SK-N-SH (cell line): ENCODE data around the gene ITGBL1. TPM values are rescaled to one million over a fixed set of nuclear protein-coding genes. Genes with fewer than 3 reads are reported as not detected.

Experiments used
- CTCF ChIA-PET: fragments of 300-600, 350-600 bp; formaldehyde crosslinking; extraction: SDS; loops from one replicate; lab custom pipeline; 2021; lab: Yijun Ruan, JAX
- POLR2A ChIA-PET: fragments of 350-600 bp; sonication (Branson Sonifier 250); formaldehyde crosslinking; extraction: SDS; loops from one replicate; lab custom pipeline; 2020; ENCODE audit warnings: antibody characterized with exemption, inconsistent platforms; lab: Yijun Ruan, JAX
- DNase-seq: peaks from one replicate; pipeline ENCODE4 v3.0.0; 2012
- H2AFZ ChIP-seq: fragments of 200-600 bp; sonication (generic); 2 replicates; pipeline ENCODE4 v1.8.1; 2016; ENCODE audit warnings: antibody characterized with exemption, mild to moderate bottlenecking, low read depth
- H3F3A ChIP-seq: fragments of 200-600 bp; sonication (generic); replicated peaks from 2 replicates; pipeline ENCODE3; 2016; ENCODE audit warnings: antibody characterized with exemption, mild to moderate bottlenecking; ENCODE audit not compliant: insufficient read depth
- H3K27ac ChIP-seq, 2 experiments: fragments of 200-500 bp in 1 of 2; fragments of 200-600 bp in 1 of 2; sonication (Bioruptor generic) in 1 of 2; sonication (generic), shearing (Covaris generic) in 1 of 2; 2 replicates each; pipeline versions ENCODE4 v1.5.1 to v1.6.1; 2014 to 2016; ENCODE audit warnings: low read depth in 2 of 2, inconsistent platforms in 1 of 2, low read length in 1 of 2, mild to moderate bottlenecking in 1 of 2, mixed read lengths in 1 of 2
- H3K27me3 ChIP-seq: fragments of 200-600 bp; sonication (generic), shearing (Covaris generic); 2 replicates; pipeline ENCODE4 v1.6.1; 2016; ENCODE audit warnings: mixed run types; ENCODE audit not compliant: insufficient read depth
- H3K36me3 ChIP-seq, 2 experiments: fragments of 200-500 bp in 1 of 2; fragments of 200-600 bp in 1 of 2; sonication (Bioruptor generic) in 1 of 2; sonication (generic) in 1 of 2; replicated peaks in 1 of 2; 2 replicates each; pipeline versions ENCODE3 to v1.5.1; 2014 to 2016; ENCODE audit warnings: low read length in 1 of 2, mild to moderate bottlenecking in 1 of 2; ENCODE audit not compliant: insufficient read depth in 2 of 2, control insufficient read depth in 1 of 2
- H3K4me1 ChIP-seq, 2 experiments: fragments of 200-500 bp in 1 of 2; fragments of 200-600 bp in 1 of 2; sonication (Bioruptor generic) in 1 of 2; sonication (generic), shearing (Covaris generic) in 1 of 2; 2 replicates each; pipeline versions ENCODE4 v1.5.1 to v1.6.1; 2014 to 2016; ENCODE audit warnings: low read depth in 1 of 2, low read length in 1 of 2, mixed run types in 1 of 2; ENCODE audit not compliant: insufficient read depth in 2 of 2, control insufficient read depth in 1 of 2
- H3K4me2 ChIP-seq: fragments of 200-600 bp; sonication (generic), shearing (Covaris generic); 2 replicates; pipeline ENCODE4 v1.6.1; 2017; ENCODE audit warnings: mixed run types
- H3K4me3 ChIP-seq, 2 experiments: fragments of 200-500 bp in 1 of 2; fragments of 200-600 bp in 1 of 2; sonication (Bioruptor generic) in 1 of 2; sonication (generic), shearing (Covaris generic) in 1 of 2; 2 replicates each; pipeline versions ENCODE4 v1.5.1 to v1.8.1; 2014 to 2016; ENCODE audit warnings: low read depth in 2 of 2, inconsistent platforms in 1 of 2, low read length in 1 of 2, mild to moderate bottlenecking in 1 of 2, mixed read lengths in 1 of 2, moderate library complexity in 1 of 2
- H3K79me2 ChIP-seq: fragments of 200-600 bp; sonication (generic); 2 replicates; pipeline ENCODE4 v1.8.1; 2017; ENCODE audit warnings: mild to moderate bottlenecking; ENCODE audit not compliant: insufficient read depth
- H3K9ac ChIP-seq: fragments of 200-600 bp; sonication (generic); 2 replicates; pipeline ENCODE4 v1.6.1; 2017; ENCODE audit warnings: mixed run types
- H3K9me2 ChIP-seq: fragments of 200-600 bp; sonication (generic); 2 replicates; pipeline ENCODE4 v1.6.1; 2017; ENCODE audit warnings: mixed run types
- H3K9me3 ChIP-seq: fragments of 200-600 bp; sonication (generic); 2 replicates; pipeline ENCODE4 v1.6.1; 2017; ENCODE audit warnings: mixed run types, mild to moderate bottlenecking, moderate library complexity
- H4K20me1 ChIP-seq: fragments of 200-600 bp; sonication (generic); 2 replicates; pipeline ENCODE4 v1.6.1; 2017; ENCODE audit warnings: mild to moderate bottlenecking, mixed run types; ENCODE audit not compliant: insufficient read depth
- ELF1 ChIP-seq: IDR thresholded peaks from 2 replicates; pipeline ENCODE4 v1.4.0; 2012
- EP300 ChIP-seq, 2 experiments: IDR thresholded peaks; 2 replicates each; pipeline versions ENCODE4 v1.4.0 to v1.6.1; 2012; ENCODE audit warnings: borderline replicate concordance in 1 of 2, low read depth in 1 of 2, low read length in 1 of 2
- EZH2phosphoT487 ChIP-seq: fragments of 200-600 bp; sonication (generic); IDR thresholded peaks from 2 replicates; pipeline ENCODE4 v1.6.1; 2017; ENCODE audit warnings: low read depth, mixed run types, mild to moderate bottlenecking, antibody characterized with exemption, moderate library complexity, borderline replicate concordance
- FOSL2 ChIP-seq: IDR thresholded peaks from 2 replicates; pipeline ENCODE4 v1.4.0; 2012; ENCODE audit warnings: low read depth, mild to moderate bottlenecking, moderate library complexity, borderline replicate concordance
- FOXM1 ChIP-seq: IDR thresholded peaks from 2 replicates; pipeline ENCODE4 v1.4.0; 2012; ENCODE audit warnings: low read depth, mild to moderate bottlenecking
- MXI1 ChIP-seq: IDR thresholded peaks from 2 replicates; pipeline ENCODE4 v1.6.1; 2012; ENCODE audit warnings: mild to moderate bottlenecking, low read depth, low read length, improper control_type of control experiment
- NFIC ChIP-seq: IDR thresholded peaks from 2 replicates; pipeline ENCODE4 v1.4.0; 2012; ENCODE audit warnings: borderline replicate concordance
- NRF1 ChIP-seq: IDR thresholded peaks from 2 replicates; pipeline ENCODE4 v1.6.1; 2012; ENCODE audit warnings: low read depth, mild to moderate bottlenecking, low read length
- POLR2AphosphoS5 ChIP-seq: IDR thresholded peaks from 2 replicates; pipeline ENCODE4 v1.6.1; 2012; ENCODE audit warnings: low read depth, low read length
- RAD21 ChIP-seq: IDR thresholded peaks from 2 replicates; pipeline ENCODE4 v1.6.1; 2012; ENCODE audit warnings: mild to moderate bottlenecking, low read length
- RCOR1 ChIP-seq: fragments of 150-350 bp; IDR thresholded peaks from 2 replicates; pipeline ENCODE4 v1.6.1; 2017; ENCODE audit warnings: antibody characterized with exemption, low read length
- RFX5 ChIP-seq: IDR thresholded peaks from 2 replicates; pipeline ENCODE4 v1.6.1; 2012; ENCODE audit warnings: mild to moderate bottlenecking, improper control_type of control experiment, low read length
- SIN3A ChIP-seq: IDR thresholded peaks from 2 replicates; pipeline ENCODE4 v1.6.1; 2012; ENCODE audit warnings: low read depth, mild to moderate bottlenecking, low read length, moderate library complexity, borderline replicate concordance
- SMC3 ChIP-seq: IDR thresholded peaks from 2 replicates; pipeline ENCODE4 v1.6.1; 2012; ENCODE audit warnings: low read depth, low read length, improper control_type of control experiment
- TAF1 ChIP-seq: IDR thresholded peaks from 2 replicates; pipeline ENCODE4 v1.6.1; 2012; ENCODE audit warnings: low read depth, mild to moderate bottlenecking, low read length, moderate library complexity, borderline replicate concordance
- YY1 ChIP-seq: IDR thresholded peaks from 2 replicates; pipeline ENCODE4 v1.4.0; 2012; ENCODE audit warnings: low read depth, mild to moderate bottlenecking
- WGBS: methylation state at CpG from one replicate; pipeline ENCODE4 v1.1.6; 2017; ENCODE audit warnings: low lambda C conversion rate; 5-methylcytosine and 5-hydroxymethylcytosine counted together
- polyA plus RNA-seq, 3 experiments: library from polyadenylated mRNA; depleted of rRNA; stranded (reverse); fragments of >200 nt; gene quantifications; 2 replicates each; pipeline ENCODE4 v1.2.3, GENCODE V29; 2012
- TF ChIP-seq, protein P1 (sequence below): fragments of 150-350 bp; IDR thresholded peaks from 2 replicates; pipeline ENCODE4 v1.6.1; 2017; ENCODE audit warnings: antibody characterized with exemption, low read length, low read depth, borderline replicate concordance
- TF ChIP-seq, protein P2 (sequence below): IDR thresholded peaks from 2 replicates; pipeline ENCODE4 v1.4.0; 2012; ENCODE audit warnings: low read depth, borderline replicate concordance
- TF ChIP-seq, protein P3 (sequence below): fragments of 200-600 bp; sonication (generic); IDR thresholded peaks from 2 replicates; pipeline ENCODE4 v1.6.1; 2017; ENCODE audit warnings: antibody characterized with exemption, mild to moderate bottlenecking, moderate library complexity
- TF ChIP-seq, protein P4 (sequence below): IDR thresholded peaks from 2 replicates; pipeline ENCODE4 v1.4.0; 2012; ENCODE audit warnings: low read depth
- TF ChIP-seq, protein P5 (sequence below): IDR thresholded peaks from 2 replicates; pipeline ENCODE4 v1.4.0; 2012; ENCODE audit warnings: low read depth, borderline replicate concordance

The ITGBL1 gene
- polyA plus RNA-seq, 1 of the 3 experiments (the other 2 are of a cell fraction): 78.7 TPM

DNA sequence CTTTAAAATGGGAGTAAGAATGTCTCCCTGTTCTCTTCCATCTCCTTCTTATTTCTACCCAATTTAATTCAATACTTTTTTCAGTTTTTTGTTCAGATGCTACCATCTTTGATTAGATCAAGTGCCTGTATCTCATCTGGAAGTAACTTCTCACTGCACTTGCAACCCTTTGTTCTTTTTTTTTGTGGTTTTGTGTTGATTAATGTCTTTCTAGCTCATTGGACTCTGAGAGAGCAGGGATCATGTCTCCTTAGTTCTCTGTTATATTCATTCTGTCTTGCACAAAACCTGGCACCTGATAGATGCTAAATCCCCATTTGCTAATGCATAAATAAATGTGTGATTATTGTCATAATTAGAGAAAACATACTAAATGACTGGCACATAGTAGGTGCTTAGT, 834 bp upstream of the ITGBL1 start:
- DNase-seq: no peak
- Histone ChIP-seq H3K4me1 (peaks cover 11 to 29% of the 10 kb centered on the region in 2 experiments), H3K4me3 (peak overlapping the region; percentile 65 to 82; a peak in 3 of 4 replicates), H3K4me2 (peak overlapping the region; percentile 92), H3F3A (peaks cover 67% of the 10 kb centered on the region), H3K27ac (peak overlapping the region in 1 of 2 experiments; percentile 90; a peak in 3 of 4 replicates), H4K20me1 (no peaks in the 10 kb centered on the region), H3K36me3 (peaks cover 0 to 4% of the 10 kb centered on the region in 2 experiments), H3K79me2 (peaks cover 49% of the 10 kb centered on the region), H2AFZ (no peak overlapping the region), H3K9me3 (no peaks in the 10 kb centered on the region), H3K9ac (peak overlapping the region; percentile 73), H3K27me3 (no peaks in the 10 kb centered on the region), H3K9me2 (no peaks in the 10 kb centered on the region)
- ChIA-PET CTCF (interaction anchor here (1.3 kb wide), 1 partner anchor 9 kb away, joined by 3 read pairs; no protein-coding TSS in a partner anchor), POLR2A (no interaction called here)
- no peak for TF ChIP-seq SIN3A
- TF ChIP-seq RAD21: no peak
- no peak for TF ChIP-seq FOSL2
- TF ChIP-seq MXI1: no peak
- no peak for TF ChIP-seq RCOR1
- TF ChIP-seq FOXM1: no peak
- TF ChIP-seq NFIC: no peak
- TF ChIP-seq, protein P1, sequence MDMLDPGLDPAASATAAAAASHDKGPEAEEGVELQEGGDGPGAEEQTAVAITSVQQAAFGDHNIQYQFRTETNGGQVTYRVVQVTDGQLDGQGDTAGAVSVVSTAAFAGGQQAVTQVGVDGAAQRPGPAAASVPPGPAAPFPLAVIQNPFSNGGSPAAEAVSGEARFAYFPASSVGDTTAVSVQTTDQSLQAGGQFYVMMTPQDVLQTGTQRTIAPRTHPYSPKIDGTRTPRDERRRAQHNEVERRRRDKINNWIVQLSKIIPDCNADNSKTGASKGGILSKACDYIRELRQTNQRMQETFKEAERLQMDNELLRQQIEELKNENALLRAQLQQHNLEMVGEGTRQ: no peak
- no peak for TF ChIP-seq YY1
- TF ChIP-seq POLR2AphosphoS5: no peak
- TF ChIP-seq, protein P2, sequence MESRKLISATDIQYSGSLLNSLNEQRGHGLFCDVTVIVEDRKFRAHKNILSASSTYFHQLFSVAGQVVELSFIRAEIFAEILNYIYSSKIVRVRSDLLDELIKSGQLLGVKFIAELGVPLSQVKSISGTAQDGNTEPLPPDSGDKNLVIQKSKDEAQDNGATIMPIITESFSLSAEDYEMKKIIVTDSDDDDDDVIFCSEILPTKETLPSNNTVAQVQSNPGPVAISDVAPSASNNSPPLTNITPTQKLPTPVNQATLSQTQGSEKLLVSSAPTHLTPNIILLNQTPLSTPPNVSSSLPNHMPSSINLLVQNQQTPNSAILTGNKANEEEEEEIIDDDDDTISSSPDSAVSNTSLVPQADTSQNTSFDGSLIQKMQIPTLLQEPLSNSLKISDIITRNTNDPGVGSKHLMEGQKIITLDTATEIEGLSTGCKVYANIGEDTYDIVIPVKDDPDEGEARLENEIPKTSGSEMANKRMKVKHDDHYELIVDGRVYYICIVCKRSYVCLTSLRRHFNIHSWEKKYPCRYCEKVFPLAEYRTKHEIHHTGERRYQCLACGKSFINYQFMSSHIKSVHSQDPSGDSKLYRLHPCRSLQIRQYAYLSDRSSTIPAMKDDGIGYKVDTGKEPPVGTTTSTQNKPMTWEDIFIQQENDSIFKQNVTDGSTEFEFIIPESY: no peak

DNA sequence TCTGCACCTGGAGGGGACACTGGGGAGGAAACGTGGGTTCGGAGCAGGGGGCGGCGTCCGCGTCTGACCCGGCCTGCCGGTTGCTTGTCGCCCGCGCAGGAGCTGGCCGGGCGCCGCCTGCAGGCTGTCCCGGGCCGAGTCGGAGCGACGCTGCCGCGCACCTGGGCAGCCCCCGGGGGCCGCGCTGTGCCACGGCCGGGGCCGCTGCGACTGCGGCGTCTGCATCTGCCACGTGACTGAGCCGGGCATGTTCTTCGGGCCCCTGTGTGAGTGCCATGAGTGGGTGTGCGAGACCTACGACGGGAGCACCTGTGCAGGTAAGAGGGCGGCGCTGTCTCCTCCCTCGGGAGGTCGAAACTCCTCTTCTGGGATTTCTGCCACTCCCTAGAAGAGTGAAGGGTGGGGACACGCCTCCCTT, 1.3 kb downstream of the ITGBL1 start:
- Histone ChIP-seq H3K79me2 (peaks cover 71% of the 10 kb centered on the region), H3K4me3 (peak overlapping the region; percentile 65 to 82), H3K27ac (peak overlapping the region; percentile 81 to 90; a peak in 3 of 4 replicates), H3K36me3 (peaks cover 0 to 21% of the 10 kb centered on the region in 2 experiments), H3K4me2 (peak overlapping the region; percentile 92), H4K20me1 (no peaks in the 10 kb centered on the region), H3K4me1 (peaks cover 11 to 38% of the 10 kb centered on the region in 2 experiments), H3F3A (peaks cover 71% of the 10 kb centered on the region), H3K9me2 (no peaks in the 10 kb centered on the region), H3K27me3 (no peaks in the 10 kb centered on the region), H3K9ac (peak overlapping the region; percentile 73), H3K9me3 (no peaks in the 10 kb centered on the region), H2AFZ (peak overlapping the region; percentile 53)
- DNase-seq: peak; percentile 72
- WGBS: 10% methylated on average over 2 of the region's 41 CpGs
- ChIA-PET POLR2A (no interaction called here), CTCF (interaction anchor here (0.6 to 2.0 kb wide), 6 partner anchors 9 to 309 kb away, joined by 3 to 14 read pairs (median 4); no protein-coding TSS in a partner anchor)
- TF ChIP-seq FOXM1: no peak
- peak; percentile 15; the same call in 1 of the 2 replicates for TF ChIP-seq SIN3A
- no peak for TF ChIP-seq EZH2phosphoT487
- peak; percentile 14; the same call in 1 of the 2 replicates for TF ChIP-seq NRF1
- TF ChIP-seq RFX5: no peak
- TF ChIP-seq, protein P3, sequence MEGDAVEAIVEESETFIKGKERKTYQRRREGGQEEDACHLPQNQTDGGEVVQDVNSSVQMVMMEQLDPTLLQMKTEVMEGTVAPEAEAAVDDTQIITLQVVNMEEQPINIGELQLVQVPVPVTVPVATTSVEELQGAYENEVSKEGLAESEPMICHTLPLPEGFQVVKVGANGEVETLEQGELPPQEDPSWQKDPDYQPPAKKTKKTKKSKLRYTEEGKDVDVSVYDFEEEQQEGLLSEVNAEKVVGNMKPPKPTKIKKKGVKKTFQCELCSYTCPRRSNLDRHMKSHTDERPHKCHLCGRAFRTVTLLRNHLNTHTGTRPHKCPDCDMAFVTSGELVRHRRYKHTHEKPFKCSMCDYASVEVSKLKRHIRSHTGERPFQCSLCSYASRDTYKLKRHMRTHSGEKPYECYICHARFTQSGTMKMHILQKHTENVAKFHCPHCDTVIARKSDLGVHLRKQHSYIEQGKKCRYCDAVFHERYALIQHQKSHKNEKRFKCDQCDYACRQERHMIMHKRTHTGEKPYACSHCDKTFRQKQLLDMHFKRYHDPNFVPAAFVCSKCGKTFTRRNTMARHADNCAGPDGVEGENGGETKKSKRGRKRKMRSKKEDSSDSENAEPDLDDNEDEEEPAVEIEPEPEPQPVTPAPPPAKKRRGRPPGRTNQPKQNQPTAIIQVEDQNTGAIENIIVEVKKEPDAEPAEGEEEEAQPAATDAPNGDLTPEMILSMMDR: peak; percentile 69
- TF ChIP-seq SMC3: peak; percentile 50
- TF ChIP-seq, protein P1: no peak
- TF ChIP-seq, protein P4, sequence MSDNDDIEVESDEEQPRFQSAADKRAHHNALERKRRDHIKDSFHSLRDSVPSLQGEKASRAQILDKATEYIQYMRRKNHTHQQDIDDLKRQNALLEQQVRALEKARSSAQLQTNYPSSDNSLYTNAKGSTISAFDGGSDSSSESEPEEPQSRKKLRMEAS: 0 out of 2 replicates have a peak, but pooled peaks have one; percentile 33
- TF ChIP-seq EP300 (IDR thresholded peaks at IDR 0.05; ENCODE audit: borderline replicate concordance in 1 of 2, low read depth in 1 of 2, low read length in 1 of 2): no peak
- no peak for TF ChIP-seq ELF1
- TF ChIP-seq, protein P5, sequence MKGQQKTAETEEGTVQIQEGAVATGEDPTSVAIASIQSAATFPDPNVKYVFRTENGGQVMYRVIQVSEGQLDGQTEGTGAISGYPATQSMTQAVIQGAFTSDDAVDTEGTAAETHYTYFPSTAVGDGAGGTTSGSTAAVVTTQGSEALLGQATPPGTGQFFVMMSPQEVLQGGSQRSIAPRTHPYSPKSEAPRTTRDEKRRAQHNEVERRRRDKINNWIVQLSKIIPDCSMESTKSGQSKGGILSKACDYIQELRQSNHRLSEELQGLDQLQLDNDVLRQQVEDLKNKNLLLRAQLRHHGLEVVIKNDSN: peak; percentile 19; the same call in 1 of the 2 replicates
- TF ChIP-seq TAF1: 0 out of 2 replicates have a peak, but pooled peaks have one; percentile 28
